ENCODE results near the gene MUC22.

DNA sequence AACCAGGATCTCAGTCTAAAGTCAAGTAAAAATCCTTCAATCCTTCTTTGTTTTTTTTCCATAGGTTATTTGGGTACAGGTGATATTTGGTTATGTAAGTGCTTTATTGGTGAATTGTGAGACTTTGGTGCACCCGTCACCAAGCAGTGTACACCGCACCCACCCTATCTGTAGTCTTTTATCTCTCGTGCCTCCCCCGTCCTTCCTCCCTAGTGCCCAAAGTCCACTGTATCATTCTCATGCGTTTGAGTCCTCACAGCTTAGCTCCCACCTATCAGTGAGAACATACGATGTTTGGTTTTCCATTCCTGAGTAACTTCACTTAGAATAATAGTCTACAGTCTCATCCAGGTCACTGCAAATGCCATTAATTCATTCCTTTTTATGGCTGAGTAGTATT, 879 bp downstream of the MUC22 start:
- TF ChIP-seq, protein P1, sequence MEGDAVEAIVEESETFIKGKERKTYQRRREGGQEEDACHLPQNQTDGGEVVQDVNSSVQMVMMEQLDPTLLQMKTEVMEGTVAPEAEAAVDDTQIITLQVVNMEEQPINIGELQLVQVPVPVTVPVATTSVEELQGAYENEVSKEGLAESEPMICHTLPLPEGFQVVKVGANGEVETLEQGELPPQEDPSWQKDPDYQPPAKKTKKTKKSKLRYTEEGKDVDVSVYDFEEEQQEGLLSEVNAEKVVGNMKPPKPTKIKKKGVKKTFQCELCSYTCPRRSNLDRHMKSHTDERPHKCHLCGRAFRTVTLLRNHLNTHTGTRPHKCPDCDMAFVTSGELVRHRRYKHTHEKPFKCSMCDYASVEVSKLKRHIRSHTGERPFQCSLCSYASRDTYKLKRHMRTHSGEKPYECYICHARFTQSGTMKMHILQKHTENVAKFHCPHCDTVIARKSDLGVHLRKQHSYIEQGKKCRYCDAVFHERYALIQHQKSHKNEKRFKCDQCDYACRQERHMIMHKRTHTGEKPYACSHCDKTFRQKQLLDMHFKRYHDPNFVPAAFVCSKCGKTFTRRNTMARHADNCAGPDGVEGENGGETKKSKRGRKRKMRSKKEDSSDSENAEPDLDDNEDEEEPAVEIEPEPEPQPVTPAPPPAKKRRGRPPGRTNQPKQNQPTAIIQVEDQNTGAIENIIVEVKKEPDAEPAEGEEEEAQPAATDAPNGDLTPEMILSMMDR (IDR thresholded peaks at IDR 0.05; ENCODE audit: poor library complexity) = no peak
- no peak for TF ChIP-seq EZH2 (IDR thresholded peaks at IDR 0.05; ENCODE audit: borderline replicate concordance)
